Effector memory CD4-positive, alpha-beta T cell (primary cell): ENCODE data around the gene AP1S3.

Experiments
- DNase-seq, 3 donors: peaks; one replicate each; pipeline ENCODE4 v3.0.0-alpha.2; 2020
- H3K27ac ChIP-seq: 2 replicates; pipeline ENCODE4 v1.7.0; 2013; ENCODE audit warnings: mild to moderate bottlenecking, low read length, moderate library complexity; ENCODE audit not compliant: insufficient read depth, poor library complexity, severe bottlenecking
- H3K27me3 ChIP-seq: replicated peaks from 2 replicates; pipeline ENCODE4 v1.7.0; 2013; ENCODE audit warnings: mild to moderate bottlenecking, low read length; ENCODE audit not compliant: insufficient read depth, control insufficient read depth, poor library complexity, severe bottlenecking
- H3K36me3 ChIP-seq: 2 replicates; pipeline ENCODE4 v1.7.0; 2013; ENCODE audit warnings: mild to moderate bottlenecking, low read length, moderate library complexity; ENCODE audit not compliant: control insufficient read depth, insufficient read depth
- H3K4me1 ChIP-seq: 2 replicates; pipeline ENCODE4 v1.7.0; 2013; ENCODE audit warnings: low read length, mild to moderate bottlenecking; ENCODE audit not compliant: control insufficient read depth, insufficient read depth, poor library complexity, severe bottlenecking
- H3K4me3 ChIP-seq: 2 replicates; pipeline ENCODE4 v1.7.0; 2013; ENCODE audit warnings: low read length, low read depth, mild to moderate bottlenecking; ENCODE audit not compliant: insufficient read depth, poor library complexity, severe bottlenecking
- H3K9me3 ChIP-seq: 2 replicates; pipeline ENCODE4 v1.7.0; 2013; ENCODE audit warnings: mild to moderate bottlenecking, low read length, moderate library complexity; ENCODE audit not compliant: control insufficient read depth

Gene AP1S3

GRCh38 chr2:223787358-223787757 is 50.0 kb downstream of the AP1S3 start:
- H3K27ac ChIP-seq, result no peak overlapping the region
- H3K4me1 ChIP-seq, result no peaks in the 10 kb centered on the region
- H3K36me3 ChIP-seq, result no peaks in the 10 kb centered on the region
- DNase-seq, result no peak
- H3K9me3 ChIP-seq, result no peaks in the 10 kb centered on the region
- no peaks in the 10 kb centered on the region for H3K27me3 ChIP-seq
- H3K4me3 ChIP-seq, result no peak overlapping the region

GRCh38 chr2:223786943-223787342 is 50.4 kb downstream of the AP1S3 start:
- no peak overlapping the region for H3K27ac ChIP-seq
- no peaks in the 10 kb centered on the region for H3K4me1 ChIP-seq

GRCh38 chr2:223786236-223786635 is 51.1 kb downstream of the AP1S3 start:
- H3K9me3 ChIP-seq, result no peaks in the 10 kb centered on the region
- H3K4me3 ChIP-seq, result no peak overlapping the region
- H3K36me3 ChIP-seq, result no peaks in the 10 kb centered on the region
- H3K4me1 ChIP-seq, result no peaks in the 10 kb centered on the region
- no peaks in the 10 kb centered on the region for H3K27me3 ChIP-seq
- DNase-seq, result no peak
- no peak overlapping the region for H3K27ac ChIP-seq

More at GRCh38 chr2:223786943-223787342, 50.4 kb downstream of the AP1S3 start:
- Histone ChIP-seq H3K27me3 (no peaks in the 10 kb centered on the region), H3K36me3 (no peaks in the 10 kb centered on the region), H3K4me3 (no peak overlapping the region), H3K9me3 (no peaks in the 10 kb centered on the region)
- DNase-seq, result no peak

- Histone ChIP-seq H3K4me3 (no peak overlapping the region), H3K4me1 (no peaks in the 10 kb centered on the region), H3K27me3 (no peaks in the 10 kb centered on the region), H3K27ac (no peak overlapping the region), H3K36me3 (no peaks in the 10 kb centered on the region), H3K9me3 (no peaks in the 10 kb centered on the region)
- DNase-seq, result no peak
These were observed 53.1 kb downstream of the AP1S3 start for GRCh38 chr2:223784221-223784772.

GRCh38 chr2:223782629-223783028 is 54.8 kb downstream of the AP1S3 start:
- Histone ChIP-seq H3K9me3 (no peaks in the 10 kb centered on the region), H3K27ac (no peak overlapping the region), H3K36me3 (no peaks in the 10 kb centered on the region), H3K4me1 (no peaks in the 10 kb centered on the region), H3K27me3 (no peaks in the 10 kb centered on the region), H3K4me3 (no peak overlapping the region)
- no peak for DNase-seq

- Histone ChIP-seq H3K9me3 (no peaks in the 10 kb centered on the region), H3K4me1 (no peaks in the 10 kb centered on the region), H3K27me3 (no peaks in the 10 kb centered on the region), H3K36me3 (no peaks in the 10 kb centered on the region), H3K4me3 (no peak overlapping the region), H3K27ac (no peak overlapping the region)
- no peak for DNase-seq
These were observed 55.8 kb downstream of the AP1S3 start for GRCh38 chr2:223781560-223781959.

GRCh38 chr2:223779877-223780276 is 57.5 kb downstream of the AP1S3 start:
- Histone ChIP-seq H3K27ac (no peak overlapping the region), H3K4me1 (no peaks in the 10 kb centered on the region), H3K9me3 (no peaks in the 10 kb centered on the region), H3K36me3 (no peaks in the 10 kb centered on the region), H3K4me3 (no peak overlapping the region), H3K27me3 (no peaks in the 10 kb centered on the region)
- DNase-seq, result peak in 1 of 3 donors; percentile 2

- H3K27me3 ChIP-seq, result no peaks in the 10 kb centered on the region
These were observed 63.2 kb downstream of the AP1S3 start for GRCh38 chr2:223774193-223774592.

GRCh38 chr2:223772363-223772762 is 65.0 kb downstream of the AP1S3 start:
- no peak overlapping the region for H3K4me3 ChIP-seq
- H3K27ac ChIP-seq, result no peak overlapping the region
- DNase-seq, result no peak
- H3K9me3 ChIP-seq, result no peaks in the 10 kb centered on the region
- no peaks in the 10 kb centered on the region for H3K27me3 ChIP-seq
- no peaks in the 10 kb centered on the region for H3K36me3 ChIP-seq
- no peaks in the 10 kb centered on the region for H3K4me1 ChIP-seq

More at GRCh38 chr2:223774193-223774592, 63.2 kb downstream of the AP1S3 start:
- no peak for DNase-seq
- Histone ChIP-seq H3K4me1 (no peaks in the 10 kb centered on the region), H3K36me3 (no peaks in the 10 kb centered on the region), H3K4me3 (no peak overlapping the region), H3K9me3 (no peaks in the 10 kb centered on the region), H3K27ac (no peak overlapping the region)

- H3K9me3 ChIP-seq, result no peaks in the 10 kb centered on the region
- no peaks in the 10 kb centered on the region for H3K36me3 ChIP-seq
- H3K27ac ChIP-seq, result no peak overlapping the region
- no peak for DNase-seq
- H3K4me3 ChIP-seq, result no peak overlapping the region
- H3K27me3 ChIP-seq, result no peaks in the 10 kb centered on the region
- no peaks in the 10 kb centered on the region for H3K4me1 ChIP-seq
These were observed 65.9 kb downstream of the AP1S3 start for GRCh38 chr2:223771475-223771874.
